Body of pancreas (tissue), 4 donors: ENCODE measurements around the gene ZNF484. TPM values are rescaled to one million over a fixed set of nuclear protein-coding genes. Genes with fewer than 3 reads are reported as not detected.
"Not testable (repeated sequence)": the region's sequence is repeated elsewhere in the genome, so short reads cannot be mapped to it uniquely, and the experiment has no call there.

Experiments used
- ATAC-seq: fragments of 150-250 bp; one replicate; pipeline ENCODE4 v1.9.1; 2016
- DNase-seq, 4 donors: peaks; one replicate each; pipeline ENCODE4 v3.0.0-alpha.2; 2019
- H3K27ac ChIP-seq, 4 donors: fragments of 200-600 bp; sonication (generic); 1 replicate in 3 of 4; 2 replicates in 1 of 4; pipeline versions ENCODE4 v1.5.1 to v1.6.1; 2016 to 2019; ENCODE audit warnings: mild to moderate bottlenecking in 1 of 4, mixed read lengths in 1 of 4, moderate library complexity in 1 of 4
- H3K27me3 ChIP-seq, 2 donors: fragments of 200-600 bp; sonication (generic); one replicate each; pipeline ENCODE4 v1.6.0; 2016; ENCODE audit warnings: mild to moderate bottlenecking in 1 of 2
- H3K36me3 ChIP-seq, 2 donors: fragments of 200-600 bp; sonication (generic); replicated peaks in 1 of 2; 2 replicates each; pipeline ENCODE4 v1.5.1; 2016; ENCODE audit warnings: low read depth in 2 of 2; ENCODE audit not compliant: insufficient read depth in 1 of 2
- H3K4me1 ChIP-seq: fragments of 200-600 bp; sonication (generic); one replicate; pipeline ENCODE4 v1.6.0; 2016
- H3K4me3 ChIP-seq, 2 donors: fragments of 200-600 bp; sonication (generic); 1 replicate in 1 of 2; 2 replicates in 1 of 2; pipeline ENCODE4 v1.5.1; 2016 to 2019
- H3K9me3 ChIP-seq, 3 donors: fragments of 200-600 bp; sonication (generic); 1 replicate in 2 of 3; 2 replicates in 1 of 3; pipeline ENCODE4 v1.5.1; 2016
- CTCF ChIP-seq, 7 experiments: fragments of 450-650 bp in 4 of 7; fragments of 200-600 bp in 3 of 7; sonication (generic) in 3 of 7; IDR thresholded peaks; one replicate each; pipeline ENCODE4 v1.5.1; 2016 to 2019; ENCODE audit warnings: antibody characterized with exemption in 7 of 7
- POLR2A ChIP-seq, 3 donors: fragments of 450-650 bp; IDR thresholded peaks; one replicate each; pipeline ENCODE4 v1.6.1; 2016; ENCODE audit warnings: antibody characterized with exemption in 3 of 3, mild to moderate bottlenecking in 2 of 3
- WGBS, 2 donors: methylation state at CpG; one replicate each; pipeline ENCODE4 v1.1.5; 2017; 5-methylcytosine and 5-hydroxymethylcytosine counted together
- intact Hi-C: fragments of 100-400 bp; cut with DNase I; formaldehyde crosslinking; loops from one replicate; pipeline ENCODE4 v1.15.1; 2023
- total RNA-seq, 2 donors: library from RNA; depleted of rRNA; stranded (reverse); fragments of >200 nt; gene quantifications; one replicate each; pipeline ENCODE4 v1.1.0, GENCODE V29; 2016

Gene ZNF484
- total RNA-seq, 2 donors from 2014 or later = 5.3 to 7.0 TPM

DNA sequence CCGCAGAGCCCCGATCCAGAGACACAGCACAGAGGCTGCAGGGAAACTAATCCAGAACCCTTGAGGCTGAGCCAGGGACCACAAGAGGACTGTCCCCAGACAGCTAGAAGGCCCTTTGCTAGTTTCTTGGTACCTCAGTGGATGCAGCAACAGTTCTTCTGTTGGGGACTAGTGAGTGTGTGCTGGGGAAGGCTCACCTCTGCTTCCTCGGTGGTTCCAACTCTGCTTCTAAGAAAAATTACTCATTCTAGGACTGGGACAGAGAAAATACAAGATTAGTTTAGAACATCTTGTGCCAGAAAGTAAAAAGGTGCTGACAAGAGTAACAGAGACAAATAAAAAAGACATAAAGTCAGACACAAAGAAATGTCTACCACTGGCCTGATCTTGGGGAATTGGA, 19.5 kb upstream of the ZNF484 start:
- WGBS, 2 donors = 76 to 100% methylated on average over 1 to 3 of the region's 3 CpGs
- Histone ChIP-seq H3K36me3 (no peaks in the 10 kb centered on the region), H3K27ac (no peak overlapping the region), H3K9me3 (no peaks in the 10 kb centered on the region), H3K4me1 (no peaks in the 10 kb centered on the region), H3K4me3 (no peak overlapping the region), H3K27me3 (no peaks in the 10 kb centered on the region)
- TF ChIP-seq CTCF (IDR thresholded peaks at IDR 0.05) (no peak), POLR2A (IDR thresholded peaks at IDR 0.05) (no peak)
- ATAC-seq (no peak), DNase-seq (no peak)
- intact Hi-C loops = no loop called here

- Histone ChIP-seq H3K27ac (no peak overlapping the region), H3K36me3 (no peaks in the 10 kb centered on the region), H3K4me3 (no peak overlapping the region), H3K9me3 (no peaks in the 10 kb centered on the region), H3K27me3 (no peaks in the 10 kb centered on the region), H3K4me1 (no peaks in the 10 kb centered on the region)
- intact Hi-C loops = no loop called here
- 91% methylated on average over 3 of the region's 3 CpGs; no CpG with 5 or more reads in 1 of the 2 donors for WGBS, 2 donors
- TF ChIP-seq CTCF (IDR thresholded peaks at IDR 0.05) (no peak), POLR2A (IDR thresholded peaks at IDR 0.05) (no peak)
- DNase-seq (no peak), ATAC-seq (no peak)
Observed at GRCh38 chr9:92895812-92896436, 18.1 kb upstream of the ZNF484 start.

DNA sequence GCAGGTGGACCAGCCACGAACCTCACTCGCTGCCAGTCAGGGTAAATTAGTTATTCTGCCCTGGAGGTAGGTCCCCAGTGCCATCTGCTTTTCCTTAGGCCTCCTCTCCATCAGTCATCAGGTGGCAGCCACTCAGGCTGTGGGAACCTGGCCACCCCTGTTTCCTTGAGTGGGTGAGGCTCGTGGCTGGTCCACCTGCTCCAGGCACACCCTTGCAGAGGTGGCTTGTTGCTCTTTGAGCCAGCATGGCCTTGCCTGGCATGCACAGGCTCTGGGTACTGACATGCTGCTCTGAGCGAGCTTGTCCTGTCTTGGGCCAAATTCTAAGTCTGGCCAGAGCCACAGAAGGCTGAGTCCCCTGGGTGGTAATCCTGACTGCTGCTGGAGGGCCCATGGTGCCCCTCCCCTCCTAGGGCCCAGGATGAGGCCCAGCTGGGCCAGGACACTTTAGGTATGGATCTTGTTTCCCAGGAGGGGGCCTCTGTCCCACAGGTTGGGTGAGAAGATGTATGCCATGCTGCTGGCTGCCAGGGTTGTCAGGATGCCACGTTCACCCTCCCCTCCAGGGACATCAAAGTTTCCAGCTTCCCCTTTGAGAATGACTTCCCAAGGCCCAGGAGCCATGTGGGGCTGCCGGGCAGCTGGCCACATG, 17.0 kb upstream of the ZNF484 start:
- Histone ChIP-seq H3K4me3 (no peak overlapping the region), H3K9me3 (no peaks in the 10 kb centered on the region), H3K27me3 (no peaks in the 10 kb centered on the region), H3K36me3 (no peaks in the 10 kb centered on the region), H3K4me1 (no peaks in the 10 kb centered on the region), H3K27ac (no peak overlapping the region)
- intact Hi-C loops = no loop called here
- no peak for ATAC-seq
- DNase-seq = no peak
- 89% methylated on average over 6 of the region's 6 CpGs; no CpG with 5 or more reads in 1 of the 2 donors for WGBS, 2 donors
- TF ChIP-seq CTCF (IDR thresholded peaks at IDR 0.05) = no peak
- TF ChIP-seq POLR2A (IDR thresholded peaks at IDR 0.05) = no peak

DNA sequence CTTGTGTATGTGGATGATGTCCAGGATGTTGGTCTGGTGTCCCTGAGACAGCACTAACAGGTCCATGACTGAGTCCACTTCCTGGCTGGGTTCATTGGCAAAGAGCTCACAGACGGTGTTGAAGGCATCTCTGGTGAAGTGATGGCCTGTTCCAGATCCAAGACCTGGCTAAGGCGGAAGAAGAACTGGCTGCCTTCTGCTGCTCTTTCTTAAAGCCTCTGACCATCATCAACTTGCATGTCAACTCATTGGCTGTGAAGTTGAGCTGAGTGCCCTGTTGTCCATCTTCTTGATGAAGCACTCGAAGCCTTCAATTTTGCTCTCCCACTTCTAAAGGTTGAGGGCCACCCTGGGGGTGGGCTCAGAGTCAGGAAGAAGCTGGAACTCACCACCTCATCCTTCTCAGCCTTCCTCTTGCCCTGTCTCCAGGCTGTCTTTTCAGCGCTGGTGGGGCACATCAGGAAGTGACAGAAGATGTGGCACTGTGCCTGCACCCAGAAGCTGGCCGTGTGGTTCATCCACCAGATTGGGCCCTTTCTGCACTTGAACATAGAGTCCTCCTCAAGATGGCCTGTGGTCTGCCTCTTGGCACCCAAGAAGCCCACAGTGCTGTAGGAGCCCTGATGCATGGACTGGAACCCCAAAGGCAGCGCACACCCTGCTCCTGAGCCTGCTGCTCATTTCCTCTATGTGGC, 16.2 kb upstream of the ZNF484 start:
- H3K36me3 ChIP-seq, H3K27ac ChIP-seq, H3K4me1 ChIP-seq, H3K4me3 ChIP-seq, intact Hi-C loops, H3K9me3 ChIP-seq, ATAC-seq, DNase-seq, H3K27me3 ChIP-seq: not testable (repeated sequence)
- WGBS, 2 donors = 87 to 92% methylated on average over 6 of the region's 6 CpGs

GRCh38 chr9:92892276-92892675, 14.4 kb upstream of the ZNF484 start:
- H3K27me3 ChIP-seq, ATAC-seq, H3K4me1 ChIP-seq, intact Hi-C loops, DNase-seq, H3K9me3 ChIP-seq, H3K36me3 ChIP-seq, H3K27ac ChIP-seq, H3K4me3 ChIP-seq: not testable (repeated sequence)
- WGBS, 2 donors = 60 to 67% methylated on average over 4 of the region's 4 CpGs
